ENCODE results near the gene OGFRL1. TPM values are rescaled to one million over a fixed set of nuclear protein-coding genes. Genes with fewer than 3 reads are reported as not detected.

OGFRL1 gene
- total and polyA plus RNA-seq, 4 experiments from 2014 or later = 3.3 to 12.0 (median 7.8) TPM

GRCh38 chr6:71332012-71332411 is 43.4 kb downstream of the OGFRL1 start:
- Histone ChIP-seq H3K4me3 (ENCODE audit: low read length in 2 of 2) (no peak overlapping the region), H3K27ac (ENCODE audit: low read depth, low read length) (no peak overlapping the region), H3K9me3 (ENCODE audit: control insufficient read depth in 1 of 2, low read length in 2 of 2) (no peaks in the 10 kb centered on the region), H3K27me3 (ENCODE audit: insufficient read depth, low read length) (no peaks in the 10 kb centered on the region), H3K4me1 (ENCODE audit: insufficient read depth, low read length) (no peaks in the 10 kb centered on the region), H3K36me3 (ENCODE audit: insufficient read depth, low read length) (no peaks in the 10 kb centered on the region)
- ChIA-PET CTCF (ENCODE audit: partially characterized antibody) (no interaction called here), POLR2A (ENCODE audit: partially characterized antibody) (no interaction called here)
- no peak for DNase-seq
- intact Hi-C loops (cut with micrococcal nuclease) = no loop called here
- no peak overlapping the region for H3K27ac Mint-ChIP-seq
- H3K27me3 Mint-ChIP-seq = peaks cover 1 to 6% of the 10 kb centered on the region in 2 donors
- H3K9me3 Mint-ChIP-seq = no peaks in the 10 kb centered on the region
- no peak overlapping the region for H3K4me3 Mint-ChIP-seq
- no peaks in the 10 kb centered on the region for H3K36me3 Mint-ChIP-seq
- no peaks in the 10 kb centered on the region for H3K4me1 Mint-ChIP-seq

GRCh38 chr6:71333050-71333449 is 44.4 kb downstream of the OGFRL1 start:
- H3K4me3 ChIP-seq (ENCODE audit: low read length in 2 of 2) = no peak overlapping the region
- intact Hi-C loops (cut with micrococcal nuclease) = no loop called here
- H3K4me1 Mint-ChIP-seq = no peaks in the 10 kb centered on the region

GRCh38 chr6:71333697-71334096 is 45.1 kb downstream of the OGFRL1 start:
- Histone ChIP-seq H3K27ac (ENCODE audit: low read depth, low read length) (no peak overlapping the region), H3K9me3 (ENCODE audit: control insufficient read depth in 1 of 2, low read length in 2 of 2) (no peaks in the 10 kb centered on the region), H3K36me3 (ENCODE audit: insufficient read depth, low read length) (no peaks in the 10 kb centered on the region), H3K4me1 (ENCODE audit: insufficient read depth, low read length) (no peaks in the 10 kb centered on the region), H3K4me3 (ENCODE audit: low read length in 2 of 2) (no peak overlapping the region), H3K27me3 (ENCODE audit: insufficient read depth, low read length) (no peaks in the 10 kb centered on the region)
- no peak overlapping the region for H3K4me3 Mint-ChIP-seq
- H3K9me3 Mint-ChIP-seq = peaks cover 0 to 2% (median 0%) of the 10 kb centered on the region in 8 donors
- no peaks in the 10 kb centered on the region for H3K36me3 Mint-ChIP-seq
- intact Hi-C loops (cut with micrococcal nuclease) = no loop called here
- POLR2A ChIA-PET (ENCODE audit: partially characterized antibody) = no interaction called here
- no peak for DNase-seq
- CTCF ChIA-PET (ENCODE audit: partially characterized antibody) = interaction anchor here (1.0 kb wide), 1 partner anchor 11 kb away, joined by 3 read pairs; no protein-coding TSS in a partner anchor
- no peak overlapping the region for H3K27ac Mint-ChIP-seq
- H3K4me1 Mint-ChIP-seq = no peaks in the 10 kb centered on the region
- H3K27me3 Mint-ChIP-seq = peaks cover 0 to 6% of the 10 kb centered on the region in 2 donors

More at GRCh38 chr6:71333050-71333449, 44.4 kb downstream of the OGFRL1 start:
- H3K9me3 Mint-ChIP-seq = peaks cover 0 to 2% (median 0%) of the 10 kb centered on the region in 8 donors
- H3K27me3 Mint-ChIP-seq = peaks cover 0 to 6% of the 10 kb centered on the region in 2 donors
- POLR2A ChIA-PET (ENCODE audit: partially characterized antibody) = no interaction called here
- Histone ChIP-seq H3K27me3 (ENCODE audit: insufficient read depth, low read length) (no peaks in the 10 kb centered on the region), H3K4me1 (ENCODE audit: insufficient read depth, low read length) (no peaks in the 10 kb centered on the region), H3K27ac (ENCODE audit: low read depth, low read length) (no peak overlapping the region), H3K9me3 (ENCODE audit: control insufficient read depth in 1 of 2, low read length in 2 of 2) (no peaks in the 10 kb centered on the region), H3K36me3 (ENCODE audit: insufficient read depth, low read length) (no peaks in the 10 kb centered on the region)
- H3K36me3 Mint-ChIP-seq = no peaks in the 10 kb centered on the region
- H3K4me3 Mint-ChIP-seq = no peak overlapping the region
- CTCF ChIA-PET (ENCODE audit: partially characterized antibody) = interaction anchor here (1.0 kb wide), 1 partner anchor 12 kb away, joined by 3 read pairs; no protein-coding TSS in a partner anchor
- DNase-seq = no peak
- H3K27ac Mint-ChIP-seq = no peak overlapping the region

- POLR2A ChIA-PET (ENCODE audit: partially characterized antibody) = no interaction called here
- no peak for DNase-seq
- H3K27me3 Mint-ChIP-seq = no peaks in the 10 kb centered on the region
Measured at GRCh38 chr6:71334768-71335167, 46.2 kb downstream of the OGFRL1 start.

GRCh38 chr6:71335544-71335943 is 46.9 kb downstream of the OGFRL1 start:
- no peak for DNase-seq
- H3K27me3 Mint-ChIP-seq = no peaks in the 10 kb centered on the region
- no peak overlapping the region for H3K27ac ChIP-seq (ENCODE audit: low read depth, low read length)
- H3K27ac Mint-ChIP-seq = no peak overlapping the region
- ChIA-PET POLR2A (ENCODE audit: partially characterized antibody) (no interaction called here), CTCF (ENCODE audit: partially characterized antibody) (interaction anchor here (1.9 kb wide), 1 partner anchor 145 kb away, joined by 6 read pairs; no protein-coding TSS in a partner anchor)
- H3K4me1 Mint-ChIP-seq = no peaks in the 10 kb centered on the region
- no peak overlapping the region for H3K4me3 ChIP-seq (ENCODE audit: low read length in 2 of 2)
- H3K36me3 Mint-ChIP-seq = no peaks in the 10 kb centered on the region
- H3K4me3 Mint-ChIP-seq = no peak overlapping the region
- peaks cover 0 to 2% (median 0%) of the 10 kb centered on the region in 8 donors for H3K9me3 Mint-ChIP-seq
- no peaks in the 10 kb centered on the region for H3K36me3 ChIP-seq (ENCODE audit: insufficient read depth, low read length)
- H3K4me1 ChIP-seq (ENCODE audit: insufficient read depth, low read length) = no peaks in the 10 kb centered on the region
- no peaks in the 10 kb centered on the region for H3K9me3 ChIP-seq (ENCODE audit: control insufficient read depth in 1 of 2, low read length in 2 of 2)
- H3K27me3 ChIP-seq (ENCODE audit: insufficient read depth, low read length) = no peaks in the 10 kb centered on the region
- intact Hi-C loops (cut with micrococcal nuclease) = no loop called here

More at GRCh38 chr6:71334768-71335167, 46.2 kb downstream of the OGFRL1 start:
- intact Hi-C loops (cut with micrococcal nuclease) = no loop called here
- H3K9me3 ChIP-seq (ENCODE audit: control insufficient read depth in 1 of 2, low read length in 2 of 2) = no peaks in the 10 kb centered on the region
- H3K27ac ChIP-seq (ENCODE audit: low read depth, low read length) = no peak overlapping the region
- H3K36me3 ChIP-seq (ENCODE audit: insufficient read depth, low read length) = no peaks in the 10 kb centered on the region
- H3K9me3 Mint-ChIP-seq = peaks cover 0 to 2% (median 0%) of the 10 kb centered on the region in 8 donors
- H3K27me3 ChIP-seq (ENCODE audit: insufficient read depth, low read length) = no peaks in the 10 kb centered on the region
- H3K4me3 ChIP-seq (ENCODE audit: low read length in 2 of 2) = no peak overlapping the region
- no peak overlapping the region for H3K27ac Mint-ChIP-seq
- no peaks in the 10 kb centered on the region for H3K36me3 Mint-ChIP-seq
- CTCF ChIA-PET (ENCODE audit: partially characterized antibody) = interaction anchor here (1.9 kb wide), 1 partner anchor 144 kb away, joined by 6 read pairs; no protein-coding TSS in a partner anchor
- H3K4me3 Mint-ChIP-seq = no peak overlapping the region
- H3K4me1 ChIP-seq (ENCODE audit: insufficient read depth, low read length) = no peaks in the 10 kb centered on the region
- no peaks in the 10 kb centered on the region for H3K4me1 Mint-ChIP-seq

GRCh38 chr6:71336901-71337300 is 48.3 kb downstream of the OGFRL1 start:
- Mint-ChIP-seq H3K36me3 (no peaks in the 10 kb centered on the region), H3K4me3 (no peak overlapping the region), H3K27me3 (no peaks in the 10 kb centered on the region), H3K9me3 (peaks cover 0 to 2% (median 0%) of the 10 kb centered on the region in 8 donors), H3K4me1 (no peaks in the 10 kb centered on the region), H3K27ac (no peak overlapping the region)
- DNase-seq = no peak
- intact Hi-C loops (cut with micrococcal nuclease) = no loop called here
- Histone ChIP-seq H3K9me3 (ENCODE audit: control insufficient read depth in 1 of 2, low read length in 2 of 2) (no peaks in the 10 kb centered on the region), H3K4me1 (ENCODE audit: insufficient read depth, low read length) (no peaks in the 10 kb centered on the region), H3K4me3 (ENCODE audit: low read length in 2 of 2) (no peak overlapping the region), H3K36me3 (ENCODE audit: insufficient read depth, low read length) (no peaks in the 10 kb centered on the region), H3K27ac (ENCODE audit: low read depth, low read length) (no peak overlapping the region), H3K27me3 (ENCODE audit: insufficient read depth, low read length) (no peaks in the 10 kb centered on the region)
- POLR2A ChIA-PET (ENCODE audit: partially characterized antibody) = no interaction called here
- CTCF ChIA-PET (ENCODE audit: partially characterized antibody) = no interaction called here

- H3K27ac ChIP-seq (ENCODE audit: low read depth, low read length) = no peak overlapping the region
- no peaks in the 10 kb centered on the region for H3K36me3 Mint-ChIP-seq
- H3K4me3 Mint-ChIP-seq = no peak overlapping the region
- no peaks in the 10 kb centered on the region for H3K27me3 ChIP-seq (ENCODE audit: insufficient read depth, low read length)
- no peak overlapping the region for H3K27ac Mint-ChIP-seq
- H3K36me3 ChIP-seq (ENCODE audit: insufficient read depth, low read length) = no peaks in the 10 kb centered on the region
- ChIA-PET CTCF (ENCODE audit: partially characterized antibody) (interaction anchor here (1.0 to 1.4 kb wide), 2 partner anchors 9 to 146 kb away, joined by 3 read pairs; no protein-coding TSS in a partner anchor), POLR2A (ENCODE audit: partially characterized antibody) (no interaction called here)
- no peak for DNase-seq
- peaks cover 0 to 1% of the 10 kb centered on the region in 2 donors for H3K27me3 Mint-ChIP-seq
- H3K4me1 Mint-ChIP-seq = no peaks in the 10 kb centered on the region
- H3K4me3 ChIP-seq (ENCODE audit: low read length in 2 of 2) = no peak overlapping the region
- H3K9me3 Mint-ChIP-seq = peaks cover 0 to 2% (median 0%) of the 10 kb centered on the region in 8 donors
- H3K9me3 ChIP-seq (ENCODE audit: control insufficient read depth in 1 of 2, low read length in 2 of 2) = no peaks in the 10 kb centered on the region
- intact Hi-C loops (cut with micrococcal nuclease) = no loop called here
- no peaks in the 10 kb centered on the region for H3K4me1 ChIP-seq (ENCODE audit: insufficient read depth, low read length)
Measured at GRCh38 chr6:71338540-71339316, 50.1 kb downstream of the OGFRL1 start.
